Upper lobe of left lung (tissue), 6 donors: ENCODE results near the gene SEPTIN1. TPM values are rescaled to one million over a fixed set of nuclear protein-coding genes. Genes with fewer than 3 reads are reported as not detected.
A peak's percentile ranks its signal among the peaks of the same experiment; 100 is the strongest.

Experiments used
- ATAC-seq, 2 donors: fragments of 200-7000 bp; cut with Tn5 transposase; one replicate each; pipeline ENCODE4 v1.9.1; 2022; ENCODE audit warnings: mild to moderate bottlenecking in 2 of 2, moderate library complexity in 2 of 2; ENCODE audit not compliant: low FRiP score in 2 of 2
- DNase-seq, 2 donors: peaks; one replicate each; pipeline ENCODE4 v3.0.0-alpha.2; 2019 to 2020
- H3K27ac ChIP-seq, 4 donors: fragments of 200-600 bp; sonication (generic); one replicate each; pipeline ENCODE4 v1.5.1; 2016 to 2019
- H3K27me3 ChIP-seq, 4 donors: fragments of 200-600 bp; sonication (generic); one replicate each; pipeline ENCODE4 v1.5.1; 2017 to 2019
- H3K36me3 ChIP-seq, 4 donors: fragments of 200-600 bp; sonication (generic); one replicate each; pipeline ENCODE4 v1.5.1; 2016 to 2019
- H3K4me1 ChIP-seq, 4 donors: fragments of 200-600 bp; sonication (generic); one replicate each; pipeline ENCODE4 v1.5.1; 2018 to 2019
- H3K4me3 ChIP-seq, 4 donors: fragments of 200-600 bp; sonication (generic); one replicate each; pipeline ENCODE4 v1.5.1; 2017 to 2019; ENCODE audit warnings: mild to moderate bottlenecking in 2 of 4, moderate library complexity in 1 of 4
- H3K9me3 ChIP-seq, 4 donors: fragments of 200-600 bp; sonication (generic); one replicate each; pipeline ENCODE4 v1.5.1; 2018 to 2019
- EP300 ChIP-seq, 4 donors: sonication (generic); formaldehyde crosslinking; IDR thresholded peaks; one replicate each; pipeline ENCODE4 v1.5.1; 2017; ENCODE audit warnings: antibody characterized with exemption in 4 of 4, control low read depth in 2 of 4
- POLR2A ChIP-seq, 4 donors: fragments of 450-650 bp; IDR thresholded peaks; one replicate each; pipeline ENCODE4 v1.5.1; 2016 to 2017; ENCODE audit warnings: antibody characterized with exemption in 4 of 4, mild to moderate bottlenecking in 2 of 4
- POLR2AphosphoS5 ChIP-seq, 2 donors: sonication (generic); formaldehyde crosslinking; IDR thresholded peaks; one replicate each; pipeline ENCODE4 v1.5.1; 2017; ENCODE audit warnings: antibody characterized with exemption in 2 of 2
- whole genome bisulfite sequencing, 2 donors: methylation state at CpG; one replicate each; pipeline ENCODE4 v1.1.5; 2017 to 2018; 5-methylcytosine and 5-hydroxymethylcytosine counted together
- total RNA-seq, 6 donors: library from RNA; depleted of rRNA in 4 of 6; stranded (reverse); fragments of >200 nt in 4 of 6; gene quantifications; one replicate each; pipeline versions ENCODE4 v1.1.0 to v1.2.1, GENCODE V29; 2016 to 2021
- TF ChIP-seq, protein P1 (sequence below), 6 experiments: fragments of 450-650 bp in 4 of 6; fragments of 200-600 bp in 2 of 6; sonication (generic) in 2 of 6; IDR thresholded peaks; one replicate each; pipeline ENCODE4 v1.5.1; 2016 to 2019; ENCODE audit warnings: antibody characterized with exemption in 6 of 6
- donor health status: DM: no; HTN: no; CAD: no; lungs with moderate emphysema.
- donor health status: DM: no; HTN: yes; CAD: no; lungs with severe emphysema.

The SEPTIN1 gene
- total RNA-seq, 6 donors from 2014 or later = 3.5 to 13.6 (median 7.1) TPM

DNA sequence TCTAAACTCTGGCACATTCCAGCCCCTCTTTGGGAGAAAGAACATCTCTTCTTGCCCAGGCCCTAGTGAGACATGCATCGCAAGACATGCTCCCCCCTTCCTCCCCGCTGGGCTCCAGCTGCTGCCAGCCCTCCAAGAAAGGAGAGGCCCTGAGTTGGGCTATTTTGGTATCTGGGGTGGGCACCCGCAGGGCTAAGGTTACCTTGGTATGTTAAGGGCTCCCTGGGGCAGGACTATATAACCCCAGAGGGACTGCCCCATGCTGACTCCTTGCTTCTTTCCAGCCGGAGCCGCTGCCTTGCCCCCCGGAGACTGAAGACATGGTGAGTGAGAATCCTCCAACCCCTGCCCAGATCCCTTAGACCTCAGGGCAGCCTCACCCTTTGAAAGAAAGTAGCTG lies 7.8 kb downstream of the SEPTIN1 start, which contains the start of gene MYL11:
MYL11 (plus strand) TSS at position 265 of the 400 bp plus-strand sequence; CDS start at position 321, 56 bp downstream.
- Histone ChIP-seq H3K27me3 (no peaks in the 10 kb centered on the region), H3K9me3 (no peaks in the 10 kb centered on the region), H3K36me3 (no peaks in the 10 kb centered on the region), H3K4me3 (no peak within 1 kb of the TSS), H3K4me1 (peaks cover 19 to 26% (median 23%) of the 10 kb centered on the region in 4 donors), H3K27ac (no peak within 1 kb of the TSS)
- 91 to 92% methylated on average over 6 of the region's 6 CpGs for WGBS, 2 donors
- DNase-seq (no peak), ATAC-seq (no peak)
- no peak for TF ChIP-seq POLR2AphosphoS5 (IDR thresholded peaks at IDR 0.05)
- TF ChIP-seq POLR2A (IDR thresholded peaks at IDR 0.05) = no peak
- TF ChIP-seq, protein P1, sequence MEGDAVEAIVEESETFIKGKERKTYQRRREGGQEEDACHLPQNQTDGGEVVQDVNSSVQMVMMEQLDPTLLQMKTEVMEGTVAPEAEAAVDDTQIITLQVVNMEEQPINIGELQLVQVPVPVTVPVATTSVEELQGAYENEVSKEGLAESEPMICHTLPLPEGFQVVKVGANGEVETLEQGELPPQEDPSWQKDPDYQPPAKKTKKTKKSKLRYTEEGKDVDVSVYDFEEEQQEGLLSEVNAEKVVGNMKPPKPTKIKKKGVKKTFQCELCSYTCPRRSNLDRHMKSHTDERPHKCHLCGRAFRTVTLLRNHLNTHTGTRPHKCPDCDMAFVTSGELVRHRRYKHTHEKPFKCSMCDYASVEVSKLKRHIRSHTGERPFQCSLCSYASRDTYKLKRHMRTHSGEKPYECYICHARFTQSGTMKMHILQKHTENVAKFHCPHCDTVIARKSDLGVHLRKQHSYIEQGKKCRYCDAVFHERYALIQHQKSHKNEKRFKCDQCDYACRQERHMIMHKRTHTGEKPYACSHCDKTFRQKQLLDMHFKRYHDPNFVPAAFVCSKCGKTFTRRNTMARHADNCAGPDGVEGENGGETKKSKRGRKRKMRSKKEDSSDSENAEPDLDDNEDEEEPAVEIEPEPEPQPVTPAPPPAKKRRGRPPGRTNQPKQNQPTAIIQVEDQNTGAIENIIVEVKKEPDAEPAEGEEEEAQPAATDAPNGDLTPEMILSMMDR (IDR thresholded peaks at IDR 0.05) = no peak
- TF ChIP-seq EP300 (IDR thresholded peaks at IDR 0.05) = no peak

DNA sequence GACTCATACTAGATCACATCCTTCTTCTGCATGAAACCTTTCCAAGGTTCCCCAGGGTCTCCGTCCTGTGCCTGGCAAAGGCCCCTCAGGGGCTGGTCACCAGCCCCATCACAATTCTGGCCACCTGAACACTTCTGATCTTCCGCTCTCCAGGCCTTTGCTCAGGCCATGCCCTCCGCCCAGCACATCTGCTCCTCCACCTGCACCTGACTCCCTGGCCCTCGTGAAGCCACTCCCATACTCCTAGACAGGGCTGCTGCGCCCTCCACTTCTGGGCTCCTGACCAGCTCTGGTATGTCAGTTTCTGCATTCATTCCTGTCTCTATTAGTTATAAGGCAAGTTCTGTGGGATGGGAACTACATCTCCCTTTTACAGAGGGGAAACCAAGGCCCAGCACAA lies 9.6 kb downstream of the SEPTIN1 start:
- H3K27me3 ChIP-seq = no peaks in the 10 kb centered on the region
- no peaks in the 10 kb centered on the region for H3K36me3 ChIP-seq
- TF ChIP-seq POLR2AphosphoS5 (IDR thresholded peaks at IDR 0.05) (no peak), POLR2A (IDR thresholded peaks at IDR 0.05) (no peak), EP300 (IDR thresholded peaks at IDR 0.05) (no peak)
- TF ChIP-seq, protein P1 (IDR thresholded peaks at IDR 0.05) = no peak
- no peaks in the 10 kb centered on the region for H3K9me3 ChIP-seq
- no peak overlapping the region for H3K4me3 ChIP-seq
- DNase-seq (peak in 1 of 2 donors; percentile 55), ATAC-seq (no peak)
- whole genome bisulfite sequencing, 2 donors = 79 to 81% methylated on average over 5 of the region's 5 CpGs
- H3K4me1 ChIP-seq = peaks cover 25 to 30% (median 29%) of the 10 kb centered on the region in 4 donors
- peak overlapping the region in 2 of 4 donors; percentile 92 for H3K27ac ChIP-seq

DNA sequence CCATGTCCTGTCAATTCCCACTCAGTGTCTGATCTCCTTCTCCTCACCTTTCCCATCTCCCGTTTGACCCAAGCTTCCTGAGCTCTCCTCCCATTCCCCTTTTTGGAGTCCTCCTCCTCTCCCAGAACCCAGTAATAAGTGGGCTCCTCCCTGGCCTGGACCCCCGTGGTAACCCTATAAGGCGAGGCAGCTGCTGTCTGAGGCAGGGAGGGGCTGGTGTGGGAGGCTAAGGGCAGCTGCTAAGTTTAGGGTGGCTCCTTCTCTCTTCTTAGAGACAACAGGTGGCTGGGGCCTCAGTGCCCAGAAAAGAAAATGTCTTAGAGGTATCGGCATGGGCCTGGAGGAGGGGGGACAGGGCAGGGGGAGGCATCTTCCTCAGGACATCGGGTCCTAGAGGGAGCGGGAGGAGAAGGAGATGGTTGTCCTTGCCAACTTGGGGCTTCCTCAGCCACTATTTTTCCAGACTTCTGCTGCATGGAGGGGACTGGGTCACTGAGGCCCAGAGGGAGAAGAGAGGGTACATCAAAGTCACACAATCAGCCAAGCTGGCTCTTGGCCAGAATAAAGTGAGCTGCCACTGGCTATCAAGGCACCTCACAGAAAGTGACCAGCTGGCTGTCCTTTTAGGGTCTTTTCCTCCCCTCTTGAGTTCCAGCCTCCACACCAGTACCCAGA lies 10.2 kb downstream of the SEPTIN1 start:
- no peak for DNase-seq
- Histone ChIP-seq H3K9me3 (no peaks in the 10 kb centered on the region), H3K4me3 (no peak overlapping the region), H3K27me3 (no peaks in the 10 kb centered on the region), H3K36me3 (no peaks in the 10 kb centered on the region), H3K4me1 (peaks cover 26 to 33% (median 31%) of the 10 kb centered on the region in 4 donors), H3K27ac (peak overlapping the region in 2 of 4 donors; percentile 92)
- TF ChIP-seq, protein P1 (IDR thresholded peaks at IDR 0.05) = no peak
- TF ChIP-seq POLR2AphosphoS5 (IDR thresholded peaks at IDR 0.05) = no peak
- TF ChIP-seq POLR2A (IDR thresholded peaks at IDR 0.05) = no peak
- no peak for TF ChIP-seq EP300 (IDR thresholded peaks at IDR 0.05)
- no peak for ATAC-seq
- 75 to 82% methylated on average over 6 of the region's 6 CpGs for WGBS, 2 donors

DNA sequence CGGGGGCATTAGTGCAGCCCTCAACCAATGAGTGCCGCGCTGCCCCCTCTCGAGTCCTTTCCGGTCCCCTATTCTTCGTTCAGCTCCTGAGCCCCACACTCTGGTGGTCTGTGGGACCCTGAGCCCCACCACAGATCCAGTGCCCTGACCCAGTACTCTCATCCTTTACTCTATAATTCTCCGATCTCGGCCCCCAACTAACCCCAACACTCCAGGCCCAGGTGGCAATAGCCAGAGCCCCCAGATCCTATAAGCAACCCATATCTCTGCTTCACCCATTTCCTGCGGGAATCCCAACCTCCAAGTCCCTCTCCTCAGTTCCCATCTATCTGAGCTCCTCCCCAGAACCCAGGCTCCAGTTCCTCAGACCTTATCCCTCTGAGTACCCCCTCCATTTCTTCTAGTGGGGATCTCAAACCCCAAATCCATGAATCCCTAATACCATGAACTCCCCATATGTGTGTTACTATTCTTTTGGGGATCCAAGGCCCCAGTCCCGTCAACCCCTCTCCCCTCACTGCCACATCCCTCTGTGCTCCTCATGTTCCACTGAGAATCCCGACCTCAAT lies 11.0 kb downstream of the SEPTIN1 start:
- peak in 1 of 4 donors; percentile 65 for TF ChIP-seq POLR2A (IDR thresholded peaks at IDR 0.05)
- no peak for TF ChIP-seq EP300 (IDR thresholded peaks at IDR 0.05)
- DNase-seq (no peak), ATAC-seq (no peak)
- H3K36me3 ChIP-seq = no peaks in the 10 kb centered on the region
- peak overlapping the region; percentile 77 to 92 (median 91) for H3K27ac ChIP-seq
- WGBS, 2 donors = 20 to 27% methylated on average over 9 to 11 of the region's 11 CpGs
- no peaks in the 10 kb centered on the region for H3K9me3 ChIP-seq
- H3K4me3 ChIP-seq = peak overlapping the region in 3 of 4 donors; percentile 43 to 55 (median 50)
- H3K4me1 ChIP-seq = peaks cover 29 to 37% (median 32%) of the 10 kb centered on the region in 4 donors
- no peaks in the 10 kb centered on the region for H3K27me3 ChIP-seq

DNA sequence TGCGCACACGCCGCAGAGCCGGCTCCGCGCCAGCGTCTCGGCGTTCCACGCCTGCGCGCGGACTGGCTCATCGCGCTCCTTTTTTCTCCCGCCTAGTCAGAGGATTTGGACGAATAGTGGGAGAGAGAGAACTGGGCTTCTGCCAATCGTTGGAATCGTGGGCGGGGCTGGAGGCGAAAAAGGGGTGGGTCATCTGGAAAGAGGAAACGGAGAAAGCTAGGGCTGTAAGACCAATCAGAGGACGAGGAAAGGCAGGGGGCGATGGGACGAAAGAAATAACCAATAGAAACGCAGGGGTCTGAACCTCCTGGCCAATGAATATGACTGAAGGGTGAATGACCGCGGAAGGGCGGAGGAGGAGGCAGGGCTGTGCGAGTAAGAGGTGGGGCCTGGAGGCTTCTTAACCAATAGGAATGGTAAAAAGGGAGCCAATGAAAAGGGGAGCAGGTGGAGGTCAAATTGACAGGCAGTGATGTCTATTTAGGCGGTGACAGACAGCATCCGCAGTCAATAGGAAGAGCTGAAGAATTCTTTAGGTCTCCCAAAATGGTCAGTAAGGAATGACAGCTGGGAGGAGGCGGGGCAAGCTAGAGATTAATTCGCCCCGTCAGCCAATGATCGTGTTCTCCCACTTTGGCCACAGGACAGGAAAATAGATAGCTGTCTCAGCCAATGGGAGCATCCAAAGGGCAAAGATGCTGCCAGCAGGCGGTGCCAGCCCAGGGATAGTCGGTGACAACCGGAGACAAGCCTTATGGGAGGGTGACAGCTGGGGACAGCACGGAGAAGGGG lies 11.7 kb downstream of the SEPTIN1 start, which contains the start of gene TBC1D10B:
TBC1D10B (minus strand) TSS at position 39 of the 792 bp plus-strand sequence. CDS start 311 bp downstream, outside the sequence.
- DNase-seq = peak; percentile 72 to 99
- Histone ChIP-seq H3K4me3 (peak within 1 kb of the TSS; percentile 79 to 98 (median 90)), H3K4me1 (peaks cover 32 to 41% (median 33%) of the 10 kb centered on the region in 4 donors), H3K27ac (peak within 1 kb of the TSS; percentile 77 to 92 (median 91)), H3K9me3 (no peaks in the 10 kb centered on the region), H3K27me3 (no peaks in the 10 kb centered on the region), H3K36me3 (peaks cover 0 to 6% (median under 1%) of the 10 kb centered on the region in 4 donors)
- ATAC-seq = peak; percentile 95 to 98
- WGBS, 2 donors = 1% methylated on average over 24 to 39 of the region's 40 CpGs
- TF ChIP-seq EP300 (IDR thresholded peaks at IDR 0.05) = no peak
- TF ChIP-seq POLR2AphosphoS5 (IDR thresholded peaks at IDR 0.05) = peak; percentile 83 to 92
- TF ChIP-seq POLR2A (IDR thresholded peaks at IDR 0.05) = peak in 2 of 4 donors; percentile 31 to 76
- TF ChIP-seq, protein P1 (IDR thresholded peaks at IDR 0.05) = peak in 5 of 6 experiments; percentile 10 to 52 (median 43)
